HL-60/S4 treated with retinoic acid at 250 ng/mL for 4 days and 3 days (cell line): Measurements from ENCODE around the gene SLC6A15.

Source experiments
- in situ Hi-C: fragments of 300-500 bp; cut with MboI; formaldehyde crosslinking; loops from 2 replicates; pipeline ENCODE4 v1.7.0; 2022; ENCODE audit warnings: low sequenced_read_pairs

SLC6A15 gene

DNA sequence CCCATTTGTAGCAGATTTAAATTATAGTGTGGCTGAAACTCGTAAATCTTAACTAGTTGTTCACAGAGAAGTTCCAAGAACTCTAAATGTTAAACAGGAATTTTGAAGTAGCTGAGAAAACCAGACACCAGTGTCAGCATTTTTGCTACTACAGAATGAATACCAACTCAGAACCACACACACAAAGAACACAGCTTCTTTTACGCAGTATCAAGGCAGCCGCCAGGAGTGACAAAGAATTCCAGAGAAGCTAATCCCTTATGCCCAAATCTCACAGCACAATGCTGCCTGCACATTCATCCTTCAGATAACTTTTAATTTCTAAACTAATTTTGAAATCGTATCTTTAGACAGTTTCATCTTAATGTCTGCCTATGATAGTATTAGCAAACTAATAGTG, 37.4 kb downstream of the SLC6A15 start:
- in situ Hi-C loops: no loop called here

DNA sequence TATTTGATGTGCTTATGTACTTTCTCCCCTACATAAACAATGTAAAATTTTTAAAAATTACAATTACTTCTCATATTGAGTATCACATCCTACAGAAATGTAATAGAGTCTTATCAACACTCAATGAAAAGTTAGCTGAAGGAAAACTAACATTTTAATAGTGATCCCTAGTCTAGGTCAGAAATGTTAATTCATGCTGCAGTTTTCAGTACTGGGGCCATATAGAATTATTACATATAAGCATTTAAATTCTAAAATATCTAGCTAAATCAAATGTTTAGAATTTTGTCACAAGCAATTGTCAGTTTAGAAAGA, 37.8 kb downstream of the SLC6A15 start:
- in situ Hi-C loops: no loop called here

DNA sequence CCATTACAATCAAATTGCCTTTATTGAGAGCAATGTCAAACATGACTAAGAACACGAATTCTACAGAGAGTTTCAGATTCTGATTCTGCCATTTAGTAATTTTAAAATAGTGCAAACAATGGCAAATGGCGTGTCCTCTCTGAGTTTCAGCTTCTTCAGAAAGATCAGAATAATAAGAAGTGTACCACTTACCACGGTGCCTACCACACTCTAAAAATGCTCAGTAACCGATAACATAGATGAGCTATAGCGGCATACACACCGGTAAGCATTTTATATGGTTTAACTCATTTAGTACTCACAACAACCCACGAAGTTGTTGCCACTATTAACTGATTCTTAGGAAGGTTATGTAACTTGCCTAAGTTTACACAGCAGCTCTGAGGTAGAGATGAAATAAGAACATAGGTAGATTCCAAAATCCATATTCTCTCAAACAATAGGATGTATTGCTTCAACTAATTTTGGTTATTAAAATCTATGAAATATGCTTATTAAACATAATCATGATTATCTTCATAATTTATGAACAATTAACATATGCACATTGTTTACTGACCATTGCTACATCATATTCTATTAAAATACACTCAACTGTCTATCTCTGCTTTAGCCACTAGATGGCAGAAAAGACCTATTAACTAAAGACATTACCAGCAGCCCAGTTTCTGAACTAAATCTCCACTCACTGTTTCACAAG, 38.3 kb downstream of the SLC6A15 start:
- in situ Hi-C loops: no loop called here

DNA sequence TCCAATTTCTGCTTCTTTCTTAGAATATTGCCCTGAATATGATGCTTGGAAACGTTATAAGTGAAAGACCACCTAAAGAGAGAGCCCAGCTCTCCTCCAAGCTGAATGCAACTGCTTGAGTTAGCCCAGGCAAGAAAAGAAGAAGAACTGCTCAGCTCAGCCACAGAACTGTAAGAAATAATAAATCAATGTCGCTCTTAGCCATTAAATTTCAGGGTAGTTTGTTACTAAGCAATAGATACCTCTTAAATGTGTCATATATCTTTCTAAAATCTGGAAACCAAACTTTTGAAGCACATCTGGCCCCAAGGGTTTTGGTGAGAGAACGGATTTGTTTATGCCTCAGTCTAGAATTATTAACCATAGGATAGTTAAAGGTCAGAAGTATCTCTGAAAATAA, 50.4 kb downstream of the SLC6A15 start:
- in situ Hi-C loops: no loop called here

DNA sequence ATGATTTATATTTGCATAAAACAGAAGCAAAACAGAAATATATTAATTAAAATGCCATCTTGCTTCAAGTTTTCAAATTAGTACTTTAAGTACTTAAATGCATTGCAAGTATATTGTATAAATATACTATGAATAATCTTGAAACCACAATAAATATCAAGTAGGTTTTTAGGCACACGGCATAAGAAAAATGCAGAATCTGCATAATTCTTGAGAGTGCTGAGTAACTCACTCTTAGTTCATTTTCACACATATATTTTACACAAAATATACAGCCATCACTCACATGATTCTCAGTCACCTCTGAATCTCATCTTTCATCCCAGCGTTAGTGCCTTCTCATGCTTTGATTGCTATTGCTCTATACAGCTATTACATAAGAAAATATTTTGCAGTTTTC, 51.9 kb downstream of the SLC6A15 start:
- in situ Hi-C loops: no loop called here

DNA sequence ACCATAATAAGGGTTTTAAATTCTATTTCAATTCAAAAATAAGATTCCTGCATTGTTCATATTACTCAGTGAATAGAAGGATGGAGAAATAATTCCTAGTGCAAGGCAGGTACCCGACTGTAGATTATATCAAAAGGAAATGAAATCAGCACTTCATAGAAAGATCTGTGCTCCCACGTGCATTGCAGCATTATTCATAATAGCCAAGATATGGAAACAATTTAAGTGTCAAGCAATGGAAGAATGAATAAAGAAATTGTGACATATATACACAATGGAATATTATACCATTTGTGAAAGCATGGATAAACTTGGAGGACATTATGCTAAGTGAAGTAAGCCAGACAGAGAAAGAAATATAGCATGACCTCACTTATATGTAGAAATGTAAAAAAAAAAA, 53.8 kb downstream of the SLC6A15 start:
- in situ Hi-C loops: no loop called here

DNA sequence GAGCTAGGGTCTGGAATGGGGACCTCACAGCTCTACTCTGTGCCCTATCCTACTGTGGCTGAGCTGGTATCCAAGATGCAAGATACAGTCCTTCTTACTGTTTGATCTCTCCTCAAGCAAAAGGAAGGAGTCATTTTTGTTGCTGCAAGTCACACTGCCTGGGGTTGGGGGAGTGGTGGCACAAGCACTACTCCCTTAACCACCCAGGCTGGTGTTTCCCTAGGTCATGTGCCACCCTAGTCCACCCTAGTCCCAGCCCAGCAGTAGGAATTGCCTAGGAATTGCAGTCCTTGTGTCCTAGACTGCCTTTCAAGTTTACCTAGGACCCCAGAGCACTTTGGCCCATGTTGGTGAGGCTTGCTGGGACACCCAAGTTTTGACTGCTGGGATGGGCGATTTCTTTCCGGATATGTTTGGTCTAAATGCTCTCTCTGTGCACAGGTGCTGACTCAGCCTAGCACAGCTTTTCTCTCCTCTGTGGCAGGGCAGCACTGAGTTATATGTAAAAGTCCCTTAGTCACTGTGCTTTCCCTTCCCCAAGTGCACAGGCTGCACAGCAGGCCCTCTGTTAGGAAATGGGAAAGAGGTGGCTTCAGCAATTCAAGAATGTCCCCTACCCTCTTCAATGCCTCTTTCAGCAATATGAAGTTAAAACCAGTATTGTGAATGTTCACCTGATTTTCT, 54.9 kb downstream of the SLC6A15 start:
- in situ Hi-C loops: no loop called here

DNA sequence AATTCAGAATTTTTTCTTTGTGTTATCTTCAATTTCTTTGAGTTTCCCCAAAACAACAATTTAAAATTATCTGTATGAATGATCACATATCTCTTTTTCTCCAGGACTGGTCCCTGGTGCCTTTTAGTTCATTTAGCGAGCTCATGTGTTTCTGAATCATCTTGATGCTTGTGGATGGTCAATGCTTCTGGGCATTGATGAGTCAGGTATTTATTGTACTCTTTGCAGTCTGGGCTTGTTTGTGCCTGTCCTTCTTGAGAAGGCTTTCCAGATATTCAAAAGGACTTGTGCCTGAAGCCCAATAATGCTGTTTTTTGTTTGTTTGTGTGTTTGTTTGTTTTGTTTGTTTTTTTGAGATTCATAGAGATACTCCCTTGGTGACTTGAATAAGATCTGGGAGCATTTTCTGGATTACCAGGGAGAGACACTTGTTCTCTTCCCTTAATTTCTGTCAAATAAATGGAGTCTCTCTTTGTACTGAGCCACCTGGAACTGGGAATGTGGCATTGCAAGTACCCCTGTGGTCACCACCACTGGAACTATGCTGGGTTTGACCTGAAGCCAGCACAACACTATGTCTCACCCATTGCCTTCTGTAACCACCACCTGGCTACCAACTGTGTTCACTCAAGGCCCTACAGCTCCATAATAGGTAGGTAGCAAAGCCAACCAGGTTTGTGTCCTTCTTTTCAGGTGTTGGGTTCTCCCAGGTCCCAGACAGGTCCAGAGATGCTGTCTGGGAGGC, 56.3 kb downstream of the SLC6A15 start:
- in situ Hi-C loops: no loop called here

DNA sequence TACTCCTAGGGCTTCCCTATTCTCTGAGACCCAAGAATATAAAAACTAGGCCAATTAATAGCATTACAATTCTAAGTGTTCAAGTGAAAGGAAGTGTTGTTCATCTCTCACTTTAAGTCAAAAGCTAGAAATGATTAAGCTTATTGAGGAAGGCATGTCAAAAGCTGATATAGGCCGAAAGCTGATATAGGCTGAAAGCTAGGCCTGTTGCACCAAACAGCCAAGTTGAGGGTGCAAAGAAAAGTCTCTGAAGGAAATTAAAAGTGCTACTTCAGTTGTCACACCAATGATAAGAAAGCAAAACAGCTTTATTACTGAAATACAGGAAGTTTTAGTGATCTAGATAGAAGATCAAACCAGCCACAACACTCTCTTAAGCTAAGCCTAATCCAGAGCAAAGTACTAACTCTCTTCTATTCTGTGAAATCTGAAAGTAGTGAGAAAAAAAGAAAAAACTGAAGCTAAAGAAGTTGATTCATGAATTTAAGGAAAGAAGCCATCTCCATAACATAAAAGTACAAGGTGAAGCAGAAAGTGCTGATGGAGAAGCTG, 68.9 kb downstream of the SLC6A15 start:
- in situ Hi-C loops: no loop called here

DNA sequence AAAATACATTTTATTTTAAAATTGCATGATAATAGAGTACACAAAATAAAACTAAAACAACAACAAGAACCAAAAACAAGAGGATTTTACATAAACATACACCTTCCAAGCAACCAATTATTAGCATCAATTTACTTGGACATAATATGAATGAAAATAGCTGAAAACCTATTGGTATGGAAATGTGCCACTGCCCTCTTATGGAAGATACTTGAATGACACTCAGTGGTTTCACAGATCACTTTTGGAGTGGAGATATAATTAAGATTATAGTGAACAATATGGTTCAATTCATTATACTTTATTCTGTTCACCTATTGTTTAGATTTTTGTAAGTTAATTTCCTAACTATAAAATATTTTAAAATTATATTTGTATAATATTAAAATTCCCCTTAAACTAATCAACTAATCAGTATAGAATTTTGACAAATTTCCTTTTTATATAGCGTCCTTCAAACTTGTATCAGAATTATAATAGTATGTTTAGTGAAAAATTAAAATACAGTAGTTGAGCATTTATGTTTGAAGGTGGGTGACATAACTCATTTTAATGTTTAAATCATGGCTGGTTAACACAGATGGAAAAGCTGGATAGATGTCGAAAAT, 70.1 kb downstream of the SLC6A15 start:
- in situ Hi-C loops: no loop called here

DNA sequence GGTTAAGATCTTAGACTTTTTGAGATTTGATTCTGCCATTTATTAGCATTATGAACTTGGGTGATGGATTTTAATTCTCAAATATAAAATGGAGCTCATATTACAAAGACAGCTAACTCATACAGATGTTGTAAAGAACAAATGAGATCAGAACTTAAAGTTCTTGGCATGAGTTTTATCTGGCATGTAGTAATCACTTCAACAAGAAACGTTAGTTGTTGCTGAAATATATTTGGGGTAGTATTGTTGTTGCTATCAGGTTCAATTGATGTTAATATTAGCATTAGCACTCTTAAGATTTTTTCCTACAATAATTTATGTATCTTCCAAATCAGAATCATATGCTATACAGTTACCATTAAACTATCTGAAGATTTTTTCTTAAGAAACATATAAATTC, 71.0 kb downstream of the SLC6A15 start:
- in situ Hi-C loops: no loop called here

DNA sequence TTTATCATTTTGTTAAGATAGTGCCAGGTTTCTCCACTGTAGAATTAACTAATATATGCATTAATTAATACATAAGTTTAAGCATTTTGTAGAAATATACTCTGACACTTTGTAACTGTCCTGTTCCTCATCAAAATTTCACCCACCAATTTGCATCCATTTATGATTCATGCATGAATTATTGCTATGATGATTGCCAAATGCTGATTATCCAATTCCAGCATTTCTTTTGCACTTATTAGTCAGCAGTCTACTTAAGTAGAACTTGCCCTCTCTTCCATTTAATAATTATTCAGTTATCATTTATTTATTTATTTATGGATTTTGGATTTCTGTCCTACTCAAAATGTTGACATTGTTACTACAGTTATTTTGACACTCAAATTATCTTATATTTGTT, 72.2 kb downstream of the SLC6A15 start:
- in situ Hi-C loops: no loop called here

DNA sequence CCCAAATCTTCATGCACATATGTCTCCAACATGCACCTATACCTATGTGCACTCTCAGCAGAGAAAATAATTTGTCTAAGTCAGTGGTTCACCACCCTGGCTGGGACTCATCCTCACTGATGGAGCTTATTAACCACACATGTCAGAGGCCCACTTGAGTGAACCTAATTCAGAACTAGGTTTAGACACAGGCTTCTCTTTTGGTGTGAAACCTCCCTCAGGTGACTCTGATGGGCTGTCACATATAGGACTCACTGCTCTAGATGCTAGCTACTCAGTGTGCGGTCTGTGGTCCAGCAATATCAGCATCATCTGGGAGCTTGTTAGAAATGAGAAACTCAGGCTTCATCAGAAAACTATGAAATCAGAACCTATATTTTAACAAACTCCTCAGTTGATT, 85.7 kb downstream of the SLC6A15 start:
- in situ Hi-C loops: no loop called here

DNA sequence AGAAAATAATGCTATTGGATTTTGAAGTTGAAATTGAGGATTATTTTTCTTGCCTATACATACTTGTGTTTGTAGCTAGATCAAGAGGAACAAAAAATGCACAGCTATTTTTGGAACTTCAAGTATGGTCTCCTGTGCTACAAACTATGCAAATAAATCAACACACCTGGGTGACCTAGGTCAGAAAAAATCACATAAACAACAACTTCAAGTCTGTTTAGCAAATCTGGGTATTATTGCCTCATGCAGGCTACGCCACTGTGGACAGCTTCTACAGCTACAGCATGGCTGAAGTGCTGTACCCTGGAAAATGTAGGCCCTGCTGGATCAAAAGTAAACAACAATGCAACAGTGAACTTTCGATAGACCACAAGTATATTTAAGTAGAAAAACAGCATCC, 87.5 kb downstream of the SLC6A15 start:
- in situ Hi-C loops: no loop called here

DNA sequence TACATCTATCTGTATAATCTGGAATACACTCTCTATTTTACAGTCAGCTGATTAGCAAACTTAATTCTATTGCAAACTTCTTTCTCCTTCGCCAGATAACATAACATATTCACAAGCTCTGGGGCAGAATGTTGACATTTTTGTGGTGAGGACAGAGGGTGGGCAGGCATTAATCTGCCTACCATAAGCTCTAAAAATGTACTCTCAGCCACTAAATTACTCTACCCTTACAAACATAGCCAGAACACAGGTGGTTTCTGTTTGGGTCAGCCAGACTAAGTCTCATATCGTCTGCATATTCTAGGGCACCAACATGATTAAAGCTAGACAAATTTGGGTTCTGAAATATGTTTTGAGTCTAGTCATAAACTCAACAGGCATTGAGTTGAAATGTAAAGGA, 90.1 kb downstream of the SLC6A15 start:
- in situ Hi-C loops: no loop called here

DNA sequence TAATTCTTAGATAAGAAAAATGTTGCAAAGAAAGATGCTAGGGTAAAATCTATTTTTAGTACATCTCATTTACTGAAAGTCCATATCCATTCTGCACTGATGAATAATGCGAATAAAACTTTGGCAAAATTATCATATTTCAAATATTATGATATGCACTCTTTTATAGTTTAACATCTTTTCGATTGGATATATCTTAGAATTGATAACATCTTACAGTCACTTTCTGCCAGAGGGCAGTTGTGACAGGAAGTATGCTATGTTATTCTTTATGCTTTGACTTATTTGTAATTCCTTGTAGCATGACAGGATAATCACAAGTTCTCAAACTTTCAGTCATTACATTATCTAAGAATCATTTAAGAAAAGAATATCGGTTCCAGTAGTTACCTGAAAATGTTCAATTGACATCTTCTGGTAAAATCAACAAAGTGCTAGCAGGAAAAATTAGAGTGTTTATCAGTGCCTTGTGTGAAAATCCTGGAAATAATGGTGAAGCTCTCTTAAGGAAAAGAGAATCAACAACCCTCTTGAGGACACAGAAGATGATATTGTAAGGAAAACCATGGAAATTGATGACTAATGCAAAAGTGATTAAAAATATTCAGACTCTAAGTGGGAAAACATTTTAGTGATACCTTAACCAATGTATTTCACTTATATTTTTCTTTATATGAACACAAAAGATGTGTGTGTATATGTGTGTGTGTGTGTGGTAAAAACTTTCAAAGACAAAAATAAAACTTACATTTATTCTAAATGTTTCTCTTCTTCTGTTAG, 95.5 kb downstream of the SLC6A15 start:
- in situ Hi-C loops: no loop called here

DNA sequence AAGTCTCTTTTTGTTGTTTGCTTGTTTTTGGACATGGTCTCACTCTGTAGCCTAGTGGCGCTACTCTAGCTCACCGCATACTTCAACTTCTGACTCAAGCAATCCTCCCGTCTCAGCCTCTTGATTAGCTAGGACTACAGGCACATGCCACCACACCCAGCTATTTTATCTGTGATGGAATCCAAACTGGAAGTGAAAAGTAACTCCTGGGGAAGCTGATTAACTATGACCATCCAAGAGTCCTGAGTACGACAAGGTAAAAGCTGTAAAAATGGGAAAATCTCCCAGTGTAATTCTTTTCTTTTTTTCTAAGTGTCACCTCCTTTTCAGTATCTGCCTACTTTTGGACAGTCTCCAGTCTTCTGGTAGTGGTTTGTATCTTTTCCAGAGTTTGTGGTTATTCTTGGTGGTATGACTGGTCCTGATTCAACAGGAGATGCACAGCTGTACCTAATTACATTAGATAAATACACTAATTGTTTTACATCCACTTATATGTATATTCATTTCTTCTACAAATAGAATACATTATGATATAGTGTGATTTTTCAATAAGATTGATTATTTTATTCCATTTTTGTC, 97.8 kb downstream of the SLC6A15 start:
- in situ Hi-C loops: no loop called here

DNA sequence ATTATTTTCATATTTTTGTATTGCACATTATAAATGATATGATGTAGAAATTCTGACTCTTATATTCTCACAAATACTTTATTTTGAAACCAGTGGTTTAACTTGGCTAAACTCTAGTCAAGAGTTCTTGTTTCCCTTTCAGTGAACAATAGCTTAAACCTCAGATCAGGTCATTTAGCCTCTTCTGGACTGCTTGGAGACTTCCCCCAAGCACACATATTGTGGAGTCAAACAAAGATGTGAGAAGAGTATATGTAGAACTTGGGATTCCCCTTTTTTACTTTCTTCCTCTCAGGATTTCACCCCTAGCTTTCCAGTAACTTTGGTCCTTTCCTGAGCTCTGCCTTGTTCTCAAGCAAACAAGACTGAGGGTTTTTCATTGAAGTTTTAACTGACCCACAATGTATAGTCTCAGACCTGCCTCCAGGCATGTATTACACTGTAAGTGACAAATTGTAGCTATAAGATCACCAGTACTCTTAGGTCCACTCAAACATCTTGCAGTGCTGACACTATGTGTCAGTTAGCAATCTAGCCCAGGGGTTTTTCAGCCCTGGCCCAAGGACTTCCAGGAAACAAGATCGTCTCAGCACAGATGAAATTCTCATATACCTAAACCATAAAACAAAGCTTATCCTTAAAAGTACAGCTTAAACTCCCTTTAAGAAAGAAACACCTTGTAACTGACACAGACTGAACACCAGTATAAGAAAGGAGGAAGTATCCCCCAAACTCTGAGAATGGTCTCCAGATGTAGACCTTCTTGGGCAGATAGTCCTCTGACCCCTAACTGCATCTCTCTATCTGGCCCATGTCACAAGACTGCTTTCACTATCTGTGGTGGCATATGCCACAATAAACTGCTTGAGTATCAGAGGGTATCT, 98.6 kb downstream of the SLC6A15 start:
- in situ Hi-C loops: no loop called here

DNA sequence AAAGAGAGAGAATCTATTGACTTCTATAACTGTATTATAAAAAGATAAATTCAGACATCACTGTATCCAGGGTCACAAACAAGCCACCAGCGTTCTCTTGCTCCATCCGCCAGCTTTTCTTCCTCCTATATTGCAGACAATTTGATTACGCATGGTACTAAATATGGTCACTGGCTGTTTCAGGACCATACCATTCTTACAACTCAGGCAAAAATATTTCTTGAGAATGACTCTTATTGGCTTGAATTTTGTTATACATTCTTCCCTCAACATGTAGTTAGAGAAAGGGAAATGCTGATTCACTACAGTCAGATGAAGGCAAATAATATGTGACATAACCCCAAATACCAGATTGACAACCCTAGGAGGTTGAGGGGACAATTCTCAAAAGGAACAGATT, 101.3 kb downstream of the SLC6A15 start:
- in situ Hi-C loops: no loop called here
